HG03342 (cell line): Measurements from ENCODE around the gene RASSF8.

Source experiments
- ATAC-seq: cut with Tn5 transposase; IDR thresholded peaks from one replicate; pipeline ENCODE4 v1.9.1; 2021; ENCODE audit warnings: mild to moderate bottlenecking, moderate library complexity; ENCODE audit not compliant: unreplicated experiment

RASSF8 gene

DNA sequence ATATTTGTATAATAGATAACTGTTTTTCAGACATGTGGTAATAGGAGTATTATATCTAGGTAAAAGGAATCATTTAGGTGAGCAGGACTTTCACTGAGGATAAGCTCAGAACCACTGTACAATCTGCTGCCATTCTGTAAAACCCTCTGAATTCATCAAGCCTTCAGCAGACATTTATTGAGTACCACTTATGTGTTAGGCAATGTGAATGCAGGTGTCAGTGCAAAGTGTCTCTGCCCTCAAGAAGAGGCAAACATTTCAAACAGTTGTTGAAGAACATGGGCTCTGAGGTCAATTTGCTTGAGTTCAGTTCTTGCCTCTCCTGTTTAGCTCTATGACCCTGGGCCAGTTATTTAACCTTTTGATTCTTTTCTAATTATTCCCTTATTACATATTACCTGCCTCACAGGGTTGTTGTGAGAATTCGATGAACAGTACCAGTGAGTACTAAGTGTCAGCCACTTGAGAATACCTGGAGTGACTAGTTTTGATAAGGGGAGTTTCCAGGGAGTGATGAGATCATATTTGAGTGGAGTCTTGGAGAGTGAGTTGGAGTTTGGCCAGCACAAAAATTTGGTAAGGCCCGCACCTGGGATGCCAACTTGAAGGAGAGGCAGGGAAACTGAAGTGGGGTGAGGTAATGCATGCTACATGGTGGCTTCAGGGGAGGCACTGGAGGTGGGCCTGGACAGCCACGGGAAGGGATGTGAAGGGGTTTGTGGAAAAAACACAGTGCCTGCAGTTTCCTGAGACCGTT is 33.7 kb downstream of the RASSF8 start:
- no peak for ATAC-seq

DNA sequence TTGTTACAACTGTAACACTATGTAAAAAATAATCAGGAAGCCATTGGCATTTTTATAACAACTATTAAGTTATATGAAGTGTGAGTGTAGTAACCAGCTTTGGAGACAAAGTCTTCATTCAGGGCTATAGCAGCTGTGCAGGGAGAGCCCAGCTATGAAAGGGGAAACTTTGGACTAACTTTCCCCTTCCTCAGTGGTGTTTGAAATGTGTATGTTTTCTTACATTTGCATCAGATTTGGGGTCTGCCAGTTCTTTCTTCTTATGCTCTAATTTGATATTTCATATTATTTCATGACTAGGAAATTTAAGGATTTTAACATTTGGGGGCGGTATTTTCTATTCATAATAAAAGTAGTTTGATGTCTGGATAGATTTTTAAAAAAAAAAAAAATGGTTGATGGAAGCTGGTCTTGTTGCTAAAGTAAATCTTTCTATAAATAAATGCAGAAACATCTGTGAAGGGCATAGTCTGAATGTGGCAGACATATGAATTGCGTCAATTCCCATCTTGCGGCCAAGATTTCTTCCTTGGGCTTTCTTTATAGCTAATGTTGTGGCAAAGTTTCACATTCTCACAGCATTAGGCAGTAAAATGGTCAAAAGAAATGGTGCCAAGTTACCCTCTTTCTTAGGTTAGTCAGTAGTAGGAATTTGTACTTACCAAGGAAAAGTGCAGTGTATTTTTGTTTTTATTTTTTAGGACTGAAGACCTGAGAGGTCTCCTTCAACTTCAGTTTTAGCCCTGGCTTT is 35.6 kb downstream of the RASSF8 start:
- no peak for ATAC-seq

DNA sequence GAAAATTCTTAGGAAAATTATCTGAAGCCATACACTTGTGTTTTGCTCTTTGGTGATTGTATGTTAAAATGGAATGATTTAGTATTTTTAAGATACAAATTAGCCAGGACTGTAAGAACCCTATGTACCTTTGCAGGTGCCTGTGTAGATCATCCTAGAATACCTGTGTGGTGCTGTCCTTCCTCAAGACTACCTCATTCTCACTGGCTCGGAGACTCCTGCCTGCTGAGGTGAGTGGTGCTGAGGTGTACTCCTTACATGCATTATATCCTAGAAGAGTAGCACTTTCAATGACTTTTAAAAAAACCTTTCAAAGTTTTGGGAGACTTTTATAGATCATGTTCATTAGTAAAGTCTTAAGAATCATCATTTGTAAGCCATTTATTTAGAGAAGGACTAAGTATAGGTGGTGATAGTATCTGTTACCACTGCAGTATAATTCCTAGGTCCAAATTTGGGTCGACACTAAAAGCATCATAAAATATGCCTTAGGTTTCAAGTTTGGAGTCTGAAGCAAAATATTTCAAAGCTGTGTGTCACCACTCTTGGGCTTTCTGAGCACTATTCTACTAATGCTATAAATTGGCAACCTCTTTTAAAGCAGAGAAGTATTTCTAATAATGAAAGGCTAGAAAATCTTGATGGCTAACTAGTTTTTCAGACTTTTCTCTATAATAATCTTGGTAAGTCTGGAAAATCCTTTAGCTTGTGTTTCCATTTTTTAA is 36.6 kb downstream of the RASSF8 start:
- ATAC-seq, result no peak

DNA sequence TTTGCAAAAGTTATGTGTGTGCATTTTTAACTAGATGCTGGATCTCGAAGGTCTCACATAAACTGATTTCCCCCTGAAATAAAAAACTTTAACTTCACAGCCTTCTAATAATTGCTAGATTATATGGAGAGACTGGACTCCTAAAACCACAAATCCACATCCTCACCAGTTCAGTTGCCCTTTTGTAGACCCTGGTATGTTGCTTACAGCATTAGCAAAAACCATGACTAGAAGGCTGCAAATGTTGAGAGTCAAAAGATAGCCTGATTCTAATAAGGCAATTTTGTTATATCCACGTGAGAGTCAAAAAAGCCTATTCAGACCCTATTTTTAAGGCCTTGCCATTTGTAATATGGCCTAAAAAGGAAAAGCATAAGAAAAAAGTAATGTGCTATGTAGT is 37.4 kb downstream of the RASSF8 start:
- ATAC-seq, result no peak

DNA sequence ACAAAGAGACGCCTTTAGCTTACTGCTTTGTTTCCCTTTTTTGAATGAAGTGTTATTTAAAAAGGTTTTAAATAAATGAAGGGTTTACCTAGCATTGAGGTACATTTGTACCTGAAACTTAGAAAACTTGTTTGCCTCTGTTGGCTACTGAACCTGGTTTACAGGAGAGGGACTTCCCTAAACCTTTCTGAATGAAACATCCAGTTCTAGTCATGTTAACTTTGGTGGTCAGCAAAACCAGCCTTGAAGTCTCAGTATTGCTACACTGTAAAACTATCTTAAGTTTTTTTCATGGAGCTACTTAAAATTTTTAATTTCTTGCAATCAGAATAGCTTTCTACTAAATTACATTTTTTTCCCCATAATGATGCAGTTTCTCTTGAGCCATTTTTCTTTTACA is 38.2 kb downstream of the RASSF8 start:
- no peak for ATAC-seq

DNA sequence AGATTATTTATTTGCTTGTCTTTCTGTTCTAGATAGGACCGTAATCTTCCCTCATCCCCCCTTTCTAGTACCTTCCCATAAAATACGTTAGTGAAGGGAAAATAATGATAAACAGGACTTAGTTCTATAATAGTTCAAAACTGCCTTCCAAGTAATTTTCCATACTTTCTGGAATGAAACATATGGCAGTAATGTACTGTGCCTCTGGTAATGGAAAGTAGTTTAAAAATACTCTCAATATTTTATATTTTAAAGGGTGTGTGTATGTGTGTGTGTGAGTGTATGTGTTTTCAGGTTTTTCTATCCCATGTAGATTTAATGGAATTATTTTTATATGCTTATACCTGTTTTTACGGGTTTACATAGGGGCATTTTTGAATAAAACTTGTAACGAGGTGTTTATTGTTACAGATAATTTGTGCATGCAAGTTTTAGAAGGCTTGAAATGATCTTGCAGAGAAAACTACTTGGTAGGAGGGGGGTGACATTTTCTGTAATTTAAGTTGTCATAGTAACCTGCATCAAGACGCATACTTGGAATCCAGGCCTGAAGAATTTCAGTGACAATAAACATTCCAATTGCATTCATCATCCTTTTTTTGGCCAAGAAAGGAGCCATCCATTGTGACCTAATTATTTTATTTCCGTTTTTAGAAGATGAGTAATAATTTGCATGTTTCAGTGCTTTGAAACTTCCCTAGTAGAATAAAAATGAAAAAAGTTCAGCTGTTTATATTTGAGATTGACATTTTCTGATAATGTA is 38.9 kb downstream of the RASSF8 start:
- no peak for ATAC-seq

DNA sequence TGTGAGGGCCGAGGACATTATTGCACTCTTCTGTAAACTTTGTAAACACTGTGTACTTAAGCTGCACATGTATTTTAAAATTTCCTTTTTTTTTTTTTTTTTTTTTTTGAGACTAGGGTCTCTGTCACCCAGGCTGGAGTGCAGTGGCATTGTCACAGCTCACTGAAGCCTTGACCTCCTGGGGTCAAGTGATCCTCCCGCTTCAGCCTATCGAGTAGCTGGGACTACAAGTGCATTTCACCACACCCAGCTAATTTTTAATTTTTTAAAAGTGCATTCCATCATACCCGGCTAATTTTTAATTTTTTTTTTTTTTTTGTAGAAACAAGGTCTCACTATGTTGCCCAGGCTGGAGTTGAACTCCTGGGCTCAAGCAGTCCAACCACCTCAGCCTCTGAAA is 42.4 kb downstream of the RASSF8 start:
- no peak for ATAC-seq

DNA sequence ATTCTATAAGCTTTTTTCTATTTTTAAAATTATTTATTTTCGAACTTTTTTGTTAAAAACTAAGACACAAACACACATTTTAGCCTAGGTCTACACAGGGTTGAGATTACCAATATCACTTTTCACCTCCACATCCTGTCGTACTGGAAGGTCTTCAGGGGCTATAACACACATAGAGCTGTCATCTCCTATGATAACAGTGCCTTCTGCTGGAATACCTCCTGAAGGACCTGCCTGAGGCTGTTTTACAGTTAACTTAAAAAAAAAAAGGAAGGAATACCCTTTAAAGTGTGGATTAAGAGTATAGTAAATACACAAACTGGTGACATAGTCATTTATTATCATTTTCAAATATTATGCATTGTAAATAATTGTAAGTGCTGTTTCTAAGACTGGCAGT is 43.0 kb downstream of the RASSF8 start:
- no peak for ATAC-seq

DNA sequence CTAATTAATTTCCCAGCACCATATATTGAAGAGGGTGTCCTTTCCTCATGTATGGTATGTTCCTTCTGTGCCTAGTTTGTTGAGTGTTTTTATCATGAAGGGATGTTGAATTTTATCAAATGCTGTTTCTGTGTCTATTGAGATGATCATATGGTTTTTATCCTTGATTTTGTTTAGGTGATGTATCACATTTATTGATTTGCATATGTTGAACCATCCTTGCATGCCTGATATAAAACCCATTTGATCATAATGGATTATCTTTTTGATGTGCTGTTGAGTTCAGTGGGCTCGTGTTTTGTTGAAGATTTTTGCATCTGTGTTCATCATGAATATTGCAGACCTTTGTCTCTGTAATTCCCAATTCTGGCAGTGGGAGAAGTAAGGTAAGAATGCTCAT is 44.6 kb downstream of the RASSF8 start:
- ATAC-seq, result no peak

DNA sequence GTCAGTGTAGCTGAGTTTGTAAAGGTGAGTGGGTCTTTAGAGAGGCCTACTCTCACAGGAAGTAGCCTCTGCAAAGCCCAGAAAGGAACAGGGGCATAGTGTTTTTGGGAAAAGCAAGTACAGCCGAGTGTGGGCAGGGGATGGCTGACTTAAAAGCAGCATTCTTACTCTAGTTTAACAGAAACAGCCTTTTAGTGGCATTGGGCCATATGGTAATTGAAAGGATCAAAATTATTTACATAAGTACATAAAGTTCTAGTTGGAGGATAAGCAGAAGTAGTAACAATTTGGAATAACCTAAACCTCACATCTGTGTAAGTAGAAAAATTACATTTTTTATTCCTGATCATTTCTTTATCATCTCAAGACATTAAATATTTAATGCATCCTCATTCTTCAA is 49.1 kb downstream of the RASSF8 start:
- ATAC-seq, result no peak

DNA sequence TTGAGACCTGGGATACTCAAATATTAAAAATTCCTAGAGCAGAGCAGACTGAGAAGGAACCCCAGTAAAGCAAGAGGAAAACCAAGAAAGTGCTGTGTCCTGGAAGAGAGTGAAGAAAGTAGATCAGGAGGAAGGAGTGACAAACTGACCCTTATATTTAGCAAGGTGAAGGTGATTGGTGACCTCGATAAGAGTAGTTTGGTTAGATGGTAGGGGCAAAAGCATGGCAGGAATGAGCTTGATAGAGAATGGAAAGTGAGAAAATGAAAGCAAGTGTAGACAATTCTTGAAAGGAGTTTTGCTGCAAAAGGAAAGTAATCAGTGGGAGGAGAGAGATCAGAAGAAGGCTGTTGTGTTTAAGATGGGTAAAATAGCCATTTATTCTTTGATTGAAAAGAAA is 51.1 kb downstream of the RASSF8 start:
- no peak for ATAC-seq

DNA sequence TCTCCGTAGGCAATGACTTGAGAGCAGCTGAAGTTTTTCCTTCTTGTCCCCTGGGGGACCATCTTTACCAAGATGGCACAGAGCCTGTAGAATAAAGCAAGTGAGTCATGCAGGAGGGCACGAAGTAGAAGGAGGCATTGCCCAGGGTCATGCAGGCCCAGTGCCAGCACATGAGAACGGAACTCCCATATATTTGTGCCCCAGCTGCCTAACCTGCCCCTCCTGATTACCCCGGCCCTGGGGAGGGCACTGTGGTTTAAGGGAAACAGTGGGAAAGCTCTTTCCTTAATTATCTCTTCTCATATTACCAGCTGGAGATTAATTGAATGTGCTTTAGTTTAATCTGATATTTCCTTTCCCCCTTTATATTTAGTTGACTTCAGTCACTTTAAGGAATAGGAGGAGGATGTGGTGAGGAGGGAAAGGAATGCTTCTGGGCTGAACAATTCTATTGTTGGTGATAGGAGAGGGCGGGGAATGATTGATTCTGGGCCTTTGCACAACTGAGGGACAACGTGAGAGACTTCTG is 51.9 kb downstream of the RASSF8 start:
- ATAC-seq, result no peak

DNA sequence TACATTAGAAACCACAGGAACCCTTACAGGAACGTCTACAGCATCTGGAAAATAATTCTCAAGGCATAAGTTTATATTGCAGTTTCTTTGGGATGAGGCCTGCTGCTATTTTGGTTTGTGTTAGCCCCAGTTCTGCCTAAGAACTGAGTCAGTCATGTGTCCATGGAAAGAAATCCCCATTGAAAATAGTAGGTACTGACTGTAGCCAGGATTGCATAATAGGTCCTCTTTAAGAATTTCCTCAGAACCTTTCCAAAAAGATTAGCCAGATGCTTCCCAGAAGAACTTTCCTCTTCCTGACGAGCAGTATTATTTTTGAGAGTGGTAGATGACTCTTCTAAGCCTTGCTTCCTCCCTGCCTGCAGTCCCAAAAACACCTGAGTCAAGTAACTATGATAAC is 52.6 kb downstream of the RASSF8 start:
- no peak for ATAC-seq

DNA sequence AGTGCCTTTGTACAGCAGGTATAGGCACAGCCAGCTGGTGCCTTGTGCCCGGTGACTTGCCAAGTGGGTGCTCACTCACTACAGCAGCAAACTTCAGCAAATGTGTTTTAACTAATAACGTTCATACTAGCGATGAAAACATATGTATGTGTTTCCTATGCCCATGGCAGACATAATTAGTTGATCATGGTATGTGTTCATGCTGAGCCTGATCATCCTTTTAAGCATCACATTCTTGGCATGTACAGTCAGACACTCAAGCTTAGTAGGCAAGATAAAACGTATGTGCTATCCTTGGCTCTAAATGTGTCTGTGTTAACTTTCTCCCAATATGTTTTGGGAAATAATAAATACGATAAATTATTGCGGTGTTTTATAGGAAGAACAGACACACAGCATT is 55.6 kb downstream of the RASSF8 start:
- ATAC-seq, result no peak

DNA sequence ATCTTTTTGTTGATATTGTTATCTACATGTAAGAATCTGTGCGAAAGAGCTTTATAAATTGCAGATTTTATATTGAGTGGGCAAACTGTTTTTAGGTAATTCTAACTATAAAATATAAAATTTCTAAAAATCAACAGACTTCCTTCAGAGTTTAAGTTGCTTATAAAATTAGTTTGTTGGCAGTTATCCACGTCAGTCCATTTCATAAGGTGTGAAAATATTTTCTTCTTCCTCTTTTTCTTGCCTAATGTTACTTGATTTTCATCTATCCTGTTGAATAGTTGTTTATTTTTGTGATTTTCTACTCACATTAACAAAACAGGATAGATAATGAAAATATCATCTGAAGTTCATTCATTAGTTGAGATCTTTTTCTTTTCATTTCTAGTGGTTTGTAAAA is 58.0 kb downstream of the RASSF8 start:
- ATAC-seq, result no peak

DNA sequence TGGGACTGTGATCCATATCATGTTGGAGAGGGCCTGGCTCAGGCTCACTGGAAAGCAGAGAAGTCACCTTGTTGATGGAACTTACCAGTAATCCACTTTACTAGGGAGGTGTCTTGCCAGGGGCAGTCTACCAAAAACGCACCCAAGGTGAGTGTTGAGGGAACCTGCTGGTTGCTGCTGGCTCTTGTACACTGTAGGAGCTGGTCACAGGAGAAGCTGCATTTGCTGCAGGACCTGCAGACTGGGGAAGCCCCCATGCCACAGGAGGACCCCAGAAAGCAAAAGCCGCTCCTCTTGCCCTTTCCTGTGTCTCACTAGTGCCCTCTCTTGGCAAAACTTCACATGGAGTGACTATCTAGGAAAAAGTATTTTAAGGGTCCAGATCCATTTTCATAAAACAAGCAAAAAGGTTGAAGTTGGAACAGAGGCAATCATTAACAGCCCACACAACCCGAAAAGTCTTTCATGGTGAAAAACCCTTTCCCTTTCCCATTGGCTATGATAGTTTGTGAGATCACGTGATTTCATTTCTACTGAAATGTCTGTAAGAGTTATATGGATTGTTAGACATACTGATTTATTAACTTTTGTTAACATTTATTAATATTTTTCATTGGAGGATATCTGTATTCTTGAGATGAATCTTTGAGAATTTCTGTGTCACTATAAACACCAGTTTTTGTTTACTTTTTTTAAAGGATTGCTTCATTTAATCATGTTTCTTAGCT is 59.2 kb downstream of the RASSF8 start:
- ATAC-seq, result no peak

DNA sequence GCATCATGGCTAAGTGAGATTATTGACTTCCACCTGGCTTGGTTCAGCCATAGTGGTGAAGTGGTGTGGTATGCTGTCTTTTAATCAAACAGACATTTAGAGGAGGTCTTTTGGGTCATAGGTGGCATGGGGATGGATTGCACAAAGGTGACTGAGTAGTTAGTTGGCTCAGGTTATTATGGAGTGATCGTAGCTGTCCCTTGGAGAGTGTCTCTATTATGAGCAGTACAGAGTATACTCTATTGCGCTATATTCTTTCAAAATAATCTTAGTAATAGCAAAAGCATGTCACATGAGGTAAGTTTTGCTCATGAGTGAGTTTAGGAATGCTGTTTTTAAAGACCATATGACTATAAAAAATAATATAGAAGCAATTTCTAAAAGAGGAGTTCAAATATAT is 60.4 kb downstream of the RASSF8 start:
- no peak for ATAC-seq

DNA sequence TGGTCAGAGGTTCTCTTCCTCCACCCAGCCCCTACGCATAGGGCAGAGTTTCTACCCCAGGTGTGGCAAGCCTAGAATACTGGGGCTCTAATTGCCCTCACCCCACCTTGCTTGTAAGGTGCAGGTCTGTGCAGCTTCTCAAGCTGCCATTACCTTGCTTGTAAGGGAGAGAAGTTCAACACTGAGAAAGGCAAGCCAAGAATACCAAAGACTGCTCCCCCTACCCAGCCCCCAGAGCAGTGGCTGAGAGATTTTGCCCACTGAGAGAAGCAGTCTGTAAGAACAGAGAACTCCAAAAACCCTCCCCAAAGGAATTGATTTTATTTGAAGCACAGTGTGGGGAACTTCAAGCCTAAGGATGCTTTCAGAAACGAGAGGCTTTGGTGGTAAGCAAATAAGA is 63.1 kb downstream of the RASSF8 start:
- no peak for ATAC-seq

DNA sequence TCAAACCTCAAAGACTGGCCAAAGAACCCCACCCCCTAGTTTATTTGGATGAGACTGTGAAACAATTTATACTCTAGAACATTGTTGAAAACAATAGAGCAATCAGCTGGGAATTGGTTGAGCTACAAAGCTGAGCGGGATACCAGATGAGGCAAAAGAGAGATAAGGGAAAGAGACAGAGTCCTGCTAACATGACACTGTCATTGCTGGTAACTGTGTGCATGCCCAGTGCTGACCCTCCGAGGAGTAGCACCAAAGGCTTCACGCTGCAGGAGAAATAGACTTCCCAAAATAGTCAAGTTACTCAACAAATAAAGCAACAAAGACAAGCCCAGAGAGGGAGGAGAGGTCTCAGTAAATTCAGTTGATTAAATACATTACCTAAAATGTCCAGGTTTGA is 63.6 kb downstream of the RASSF8 start:
- no peak for ATAC-seq

DNA sequence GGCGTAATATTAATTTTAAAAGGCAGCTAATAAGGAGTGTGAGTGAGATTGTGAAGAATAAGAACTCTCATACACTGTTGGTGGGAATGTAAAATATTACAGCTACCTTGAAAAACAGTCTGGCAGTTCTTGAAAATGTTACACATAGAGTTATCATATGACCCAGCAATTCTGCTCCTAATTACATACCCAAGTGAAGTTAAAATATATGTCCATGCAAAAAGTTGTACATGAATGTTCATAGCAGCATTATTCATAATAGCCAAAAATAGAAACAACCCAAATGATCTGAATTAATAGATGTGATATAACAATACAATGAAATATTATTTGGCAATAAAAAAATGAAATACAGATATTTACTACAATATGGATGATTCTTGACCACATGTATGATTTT is 68.2 kb downstream of the RASSF8 start:
- ATAC-seq, result no peak
